ENCODE results near the gene MCF2L. TPM values are rescaled to one million over a fixed set of nuclear protein-coding genes. Genes with fewer than 3 reads are reported as not detected.
"Not testable (repeated sequence)": the region's sequence is repeated elsewhere in the genome, so short reads cannot be mapped to it uniquely, and the experiment has no call there.

The MCF2L gene
- total and polyA plus RNA-seq, 2 experiments from 2014 or later: 4.8 to 25.6 TPM

DNA sequence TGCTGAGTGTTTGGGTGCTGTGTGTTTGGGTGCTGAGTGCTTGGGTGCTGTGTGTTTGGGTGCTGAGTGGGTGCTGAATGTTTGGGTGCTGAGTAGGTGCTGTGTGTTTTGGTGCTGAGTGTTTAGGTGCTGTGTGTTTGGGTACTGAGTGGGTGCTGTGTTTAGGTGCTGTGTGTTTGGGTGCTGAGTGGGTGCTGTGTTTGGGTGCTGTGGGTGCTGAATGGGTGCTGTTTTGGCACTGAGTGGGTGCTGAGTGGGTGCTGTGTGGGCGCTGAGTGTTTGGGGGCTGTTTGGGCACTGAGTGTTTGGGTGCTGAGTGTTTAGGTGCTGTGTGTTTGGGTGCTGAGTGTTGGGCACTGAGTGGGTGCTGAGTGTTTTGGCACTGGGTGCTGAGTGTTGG, 88.1 kb downstream of the MCF2L start:
- no peaks in the 10 kb centered on the region for H3K36me3 Mint-ChIP-seq (ENCODE audit: low read depth)
- peaks cover 6% of the 10 kb centered on the region for H3K4me1 Mint-ChIP-seq
- Histone ChIP-seq H3K36me3 (ENCODE audit: insufficient read depth) (no peaks in the 10 kb centered on the region), H3K4me3 (no peak overlapping the region), H2AFZ (no peak overlapping the region), H3K27me3 (ENCODE audit: insufficient read depth) (no peaks in the 10 kb centered on the region), H4K20me1 (replicated peaks; ENCODE audit: insufficient read depth) (no peaks in the 10 kb centered on the region), H3K4me1 (ENCODE audit: insufficient read depth) (no peaks in the 10 kb centered on the region), H3K9me2 (ENCODE audit: insufficient read depth) (no peaks in the 10 kb centered on the region), H3K4me2 (no peak overlapping the region), H3F3A (replicated peaks; ENCODE audit: low read depth) (no peaks in the 10 kb centered on the region), H3K27ac (ENCODE audit: low read depth) (no peak overlapping the region), H3K79me2 (replicated peaks; ENCODE audit: insufficient read depth) (no peaks in the 10 kb centered on the region)
- no peaks in the 10 kb centered on the region for H3K9me3 Mint-ChIP-seq
- DNase-seq (ENCODE audit: low spot score) (no peak), ATAC-seq (no peak)
- H3K27me3 Mint-ChIP-seq (ENCODE audit: insufficient read depth, low read depth, poor library complexity): peaks cover 5% of the 10 kb centered on the region
- TF ChIP-seq ZNF331 (CRISPR knock-in tag; IDR thresholded peaks at IDR 0.05; ENCODE audit: low read depth): no peak
- TF ChIP-seq, protein P1, sequence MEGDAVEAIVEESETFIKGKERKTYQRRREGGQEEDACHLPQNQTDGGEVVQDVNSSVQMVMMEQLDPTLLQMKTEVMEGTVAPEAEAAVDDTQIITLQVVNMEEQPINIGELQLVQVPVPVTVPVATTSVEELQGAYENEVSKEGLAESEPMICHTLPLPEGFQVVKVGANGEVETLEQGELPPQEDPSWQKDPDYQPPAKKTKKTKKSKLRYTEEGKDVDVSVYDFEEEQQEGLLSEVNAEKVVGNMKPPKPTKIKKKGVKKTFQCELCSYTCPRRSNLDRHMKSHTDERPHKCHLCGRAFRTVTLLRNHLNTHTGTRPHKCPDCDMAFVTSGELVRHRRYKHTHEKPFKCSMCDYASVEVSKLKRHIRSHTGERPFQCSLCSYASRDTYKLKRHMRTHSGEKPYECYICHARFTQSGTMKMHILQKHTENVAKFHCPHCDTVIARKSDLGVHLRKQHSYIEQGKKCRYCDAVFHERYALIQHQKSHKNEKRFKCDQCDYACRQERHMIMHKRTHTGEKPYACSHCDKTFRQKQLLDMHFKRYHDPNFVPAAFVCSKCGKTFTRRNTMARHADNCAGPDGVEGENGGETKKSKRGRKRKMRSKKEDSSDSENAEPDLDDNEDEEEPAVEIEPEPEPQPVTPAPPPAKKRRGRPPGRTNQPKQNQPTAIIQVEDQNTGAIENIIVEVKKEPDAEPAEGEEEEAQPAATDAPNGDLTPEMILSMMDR (conservative IDR thresholded peaks at IDR 0.05; ENCODE audit: low read depth in 2 of 2): no peak
- no peak for TF ChIP-seq ZNF114 (CRISPR knock-in tag; IDR thresholded peaks at IDR 0.05)
- no peak for TF ChIP-seq CREB1 (CRISPR knock-in tag; IDR thresholded peaks at IDR 0.05; ENCODE audit: low read depth)
- no peak overlapping the region for H3K27ac Mint-ChIP-seq
- no peak overlapping the region for H3K4me3 Mint-ChIP-seq

DNA sequence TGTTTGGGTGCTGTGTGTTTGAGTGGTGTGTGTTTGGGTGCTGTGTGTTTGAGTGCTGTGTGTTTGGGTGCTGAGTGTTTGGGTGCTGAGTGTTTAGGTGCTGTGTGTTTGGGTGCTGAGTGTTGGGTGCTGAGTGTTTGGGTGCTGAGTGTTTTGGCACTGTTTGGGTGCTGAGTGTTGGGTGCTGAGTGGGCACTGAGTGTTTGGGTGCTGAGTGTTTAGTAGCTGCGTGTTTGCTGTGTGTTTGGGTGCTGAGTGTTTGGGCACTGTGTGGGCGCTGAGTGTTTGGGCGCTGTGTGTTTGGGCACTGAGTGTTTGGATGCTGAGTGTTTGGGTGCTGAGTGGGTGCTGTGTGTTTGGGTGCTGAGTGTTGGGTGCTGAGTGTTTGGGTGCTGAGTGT, 88.5 kb downstream of the MCF2L start:
- not testable (repeated sequence) for DNase-seq (ENCODE audit: low spot score); H3K4me3 Mint-ChIP-seq; H3K4me3 ChIP-seq; H3K9me3 Mint-ChIP-seq; H3K79me2 ChIP-seq (replicated peaks; ENCODE audit: insufficient read depth); H3K27ac Mint-ChIP-seq; ATAC-seq; H2AFZ ChIP-seq; H3K36me3 Mint-ChIP-seq (ENCODE audit: low read depth); H3K27ac ChIP-seq (ENCODE audit: low read depth); H3K4me1 Mint-ChIP-seq; H4K20me1 ChIP-seq (replicated peaks; ENCODE audit: insufficient read depth); H3K4me2 ChIP-seq; H3K27me3 Mint-ChIP-seq (ENCODE audit: insufficient read depth, low read depth, poor library complexity); H3F3A ChIP-seq (replicated peaks; ENCODE audit: low read depth); H3K36me3 ChIP-seq (ENCODE audit: insufficient read depth); H3K9me2 ChIP-seq (ENCODE audit: insufficient read depth); H3K27me3 ChIP-seq (ENCODE audit: insufficient read depth); H3K4me1 ChIP-seq (ENCODE audit: insufficient read depth)

DNA sequence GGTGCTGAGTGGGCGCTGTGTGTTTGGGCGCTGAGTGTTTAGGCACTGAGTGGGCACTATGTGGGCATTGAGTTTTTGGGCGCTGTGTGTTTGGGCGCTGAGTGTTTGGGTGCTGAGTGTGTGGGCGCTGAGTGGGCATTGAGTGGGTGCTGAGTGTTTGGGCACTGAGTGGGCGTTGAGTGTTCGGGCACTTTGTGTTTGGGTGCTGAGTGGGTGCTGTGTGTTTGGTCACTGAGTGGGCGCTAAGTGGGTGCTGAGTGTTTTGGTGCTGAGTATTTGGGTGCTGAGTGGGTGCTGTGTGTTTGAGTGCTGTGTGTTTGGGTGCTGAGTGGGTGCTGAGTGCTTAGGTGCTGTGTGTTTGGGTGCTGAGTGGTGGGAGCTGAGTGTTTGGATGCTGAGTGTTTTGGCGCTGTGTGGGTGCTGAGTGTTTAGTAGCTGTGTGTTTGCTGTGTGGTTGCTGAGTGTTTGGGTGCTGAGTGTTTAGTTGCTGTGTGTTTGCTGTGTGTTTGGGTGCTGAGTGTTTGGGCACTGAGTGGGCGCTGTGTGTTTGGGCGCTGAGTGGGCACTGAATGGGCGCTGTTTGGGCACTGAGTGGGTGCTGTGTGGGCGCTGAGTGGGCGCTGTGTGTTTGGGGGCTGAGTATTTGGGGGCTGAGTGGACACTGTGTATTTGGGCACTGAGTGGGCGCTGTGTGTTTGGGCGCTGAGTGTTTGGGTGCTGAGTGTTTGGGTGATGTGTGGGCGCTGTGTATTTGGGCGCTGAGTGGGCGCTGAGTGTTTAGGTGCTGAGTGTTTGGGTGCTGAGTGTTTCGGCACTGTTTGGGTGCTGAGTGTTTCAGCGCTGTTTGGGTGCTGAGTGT, 89.3 kb downstream of the MCF2L start:
- H3K4me3 Mint-ChIP-seq: no peak overlapping the region
- H2AFZ ChIP-seq: no peak overlapping the region
- no peaks in the 10 kb centered on the region for H3K36me3 ChIP-seq (ENCODE audit: insufficient read depth)
- ATAC-seq: no peak
- no peaks in the 10 kb centered on the region for H3F3A ChIP-seq (replicated peaks; ENCODE audit: low read depth)
- H3K27ac Mint-ChIP-seq: no peak overlapping the region
- no peaks in the 10 kb centered on the region for H3K9me3 Mint-ChIP-seq
- no peak overlapping the region for H3K27ac ChIP-seq (ENCODE audit: low read depth)
- no peak overlapping the region for H3K4me3 ChIP-seq
- no peak for DNase-seq (ENCODE audit: low spot score)
- H3K4me1 Mint-ChIP-seq: peaks cover 6% of the 10 kb centered on the region
- no peaks in the 10 kb centered on the region for H3K27me3 ChIP-seq (ENCODE audit: insufficient read depth)
- no peaks in the 10 kb centered on the region for H3K79me2 ChIP-seq (replicated peaks; ENCODE audit: insufficient read depth)
- no peaks in the 10 kb centered on the region for H3K36me3 Mint-ChIP-seq (ENCODE audit: low read depth)
- H3K4me1 ChIP-seq (ENCODE audit: insufficient read depth): no peaks in the 10 kb centered on the region
- peaks cover 5% of the 10 kb centered on the region for H3K27me3 Mint-ChIP-seq (ENCODE audit: insufficient read depth, low read depth, poor library complexity)
- no peaks in the 10 kb centered on the region for H4K20me1 ChIP-seq (replicated peaks; ENCODE audit: insufficient read depth)
- H3K4me2 ChIP-seq: no peak overlapping the region
- TF ChIP-seq NANOG (IDR thresholded peaks at IDR 0.05; ENCODE audit: borderline replicate concordance): no peak
- TF ChIP-seq ZNF114 (CRISPR knock-in tag; IDR thresholded peaks at IDR 0.05): no peak
- no peak for TF ChIP-seq REST (IDR thresholded peaks at IDR 0.05; ENCODE audit: unreplicated experiment)
- TF ChIP-seq EZH2 (IDR thresholded peaks at IDR 0.05; ENCODE audit: low read depth, unreplicated experiment): no peak
- no peak for TF ChIP-seq CREB1 (CRISPR knock-in tag; IDR thresholded peaks at IDR 0.05; ENCODE audit: low read depth)
- TF ChIP-seq, protein P1 (conservative IDR thresholded peaks at IDR 0.05; ENCODE audit: low read depth in 2 of 2): no peak
- no peaks in the 10 kb centered on the region for H3K9me2 ChIP-seq (ENCODE audit: insufficient read depth)
